CD4-positive, alpha-beta T cell (primary cell): ENCODE measurements around the gene RASA3. TPM values are rescaled to one million over a fixed set of nuclear protein-coding genes. Genes with fewer than 3 reads are reported as not detected.

Source experiments
- ATAC-seq: fragments of 200-7000 bp; cut with Tn5 transposase; one replicate; pipeline ENCODE4 v1.10.0; 2022; ENCODE audit warnings: mild to moderate bottlenecking; ENCODE audit not compliant: poor library complexity
- CTCF ChIA-PET: fragments of 350-600 bp; sonication (Branson Sonifier 250); formaldehyde crosslinking; loops from one replicate; lab custom pipeline; 2021; ENCODE audit warnings: antibody characterized with exemption, inconsistent platforms; lab: Charles Lee
- POLR2A ChIA-PET: fragments of 350-600 bp; sonication (Branson Sonifier 250); formaldehyde crosslinking; loops from one replicate; lab custom pipeline; 2021; ENCODE audit warnings: antibody characterized with exemption, inconsistent platforms; lab: Charles Lee
- DNase-seq, 14 experiments: peaks; one replicate each; pipeline ENCODE4 v3.0.0-alpha.2; 2013 to 2020; ENCODE audit warnings: mixed read lengths in 2 of 14
- H3K27ac ChIP-seq, 2 donors: one replicate each; pipeline versions ENCODE4 v1.5.1 to v1.7.0; 2013; ENCODE audit warnings: low read length in 2 of 2, low read depth in 1 of 2, mild to moderate bottlenecking in 1 of 2
- H3K27me3 ChIP-seq, 2 experiments: 1 replicate in 1 of 2; 2 replicates in 1 of 2; pipeline versions ENCODE4 v1.6.1 to v1.7.0; 2013; ENCODE audit warnings: low read length in 2 of 2, control low read depth in 1 of 2, mild to moderate bottlenecking in 1 of 2, moderate library complexity in 1 of 2; ENCODE audit not compliant: insufficient read depth in 2 of 2, control insufficient read depth in 1 of 2
- H3K36me3 ChIP-seq: one replicate; pipeline ENCODE4 v1.6.1; 2013; ENCODE audit warnings: low read length, control low read depth; ENCODE audit not compliant: insufficient read depth
- H3K4me1 ChIP-seq: one replicate; pipeline ENCODE4 v1.6.1; 2013; ENCODE audit warnings: low read length, control low read depth; ENCODE audit not compliant: insufficient read depth
- H3K4me3 ChIP-seq: one replicate; pipeline ENCODE4 v1.5.1; 2013; ENCODE audit warnings: mild to moderate bottlenecking, low read length, moderate library complexity
- H3K9me3 ChIP-seq, 2 experiments: 1 replicate in 1 of 2; 2 replicates in 1 of 2; pipeline versions ENCODE4 v1.6.1 to v1.7.0; 2013; ENCODE audit warnings: low read length in 2 of 2, mild to moderate bottlenecking in 2 of 2, control low read depth in 1 of 2, moderate library complexity in 1 of 2; ENCODE audit not compliant: control insufficient read depth in 1 of 2, insufficient read depth in 1 of 2
- H3K27ac Mint-ChIP-seq: one replicate; pipeline ENCODE4 v1.8.0; 2020; ENCODE audit warnings: mixed read lengths
- H3K27me3 Mint-ChIP-seq: one replicate; pipeline ENCODE4 v1.8.0; 2021; ENCODE audit warnings: mixed read lengths
- H3K36me3 Mint-ChIP-seq: one replicate; pipeline ENCODE4 v1.8.0; 2021; ENCODE audit warnings: low read depth, mixed read lengths
- H3K4me1 Mint-ChIP-seq: one replicate; pipeline ENCODE4 v1.8.0; 2021; ENCODE audit warnings: low read depth, mixed read lengths
- H3K4me3 Mint-ChIP-seq: one replicate; pipeline ENCODE4 v1.8.0; 2020; ENCODE audit warnings: mild to moderate bottlenecking, mixed read lengths
- H3K9me3 Mint-ChIP-seq: one replicate; pipeline ENCODE4 v1.8.0; 2020; ENCODE audit warnings: mixed read lengths
- intact Hi-C, 2 experiments: fragments of 100-400 bp; cut with DNase I in 1 of 2; cut with micrococcal nuclease in 1 of 2; formaldehyde crosslinking; loops; one replicate each; pipeline versions ENCODE4 v1.15.1 to v1.9.0; 2023 to 2025; cut with DNase I, micrococcal nuclease
- total RNA-seq, 174 experiments: library from RNA in 2 of 174; stranded (reverse) in 2 of 174; gene quantifications; one replicate each; pipeline ENCODE4 v1.2.3 and lab custom pipeline; 2021 to 2026
- TF ChIP-seq, protein P1 (sequence below): fragments of 200-600 bp; IDR thresholded peaks from one replicate; pipeline ENCODE4 v1.8.0; 2022; ENCODE audit warnings: antibody characterized with exemption, mild to moderate bottlenecking

The RASA3 gene
- total RNA-seq, 2 experiments from 2014 or later: 181 to 184 TPM

DNA sequence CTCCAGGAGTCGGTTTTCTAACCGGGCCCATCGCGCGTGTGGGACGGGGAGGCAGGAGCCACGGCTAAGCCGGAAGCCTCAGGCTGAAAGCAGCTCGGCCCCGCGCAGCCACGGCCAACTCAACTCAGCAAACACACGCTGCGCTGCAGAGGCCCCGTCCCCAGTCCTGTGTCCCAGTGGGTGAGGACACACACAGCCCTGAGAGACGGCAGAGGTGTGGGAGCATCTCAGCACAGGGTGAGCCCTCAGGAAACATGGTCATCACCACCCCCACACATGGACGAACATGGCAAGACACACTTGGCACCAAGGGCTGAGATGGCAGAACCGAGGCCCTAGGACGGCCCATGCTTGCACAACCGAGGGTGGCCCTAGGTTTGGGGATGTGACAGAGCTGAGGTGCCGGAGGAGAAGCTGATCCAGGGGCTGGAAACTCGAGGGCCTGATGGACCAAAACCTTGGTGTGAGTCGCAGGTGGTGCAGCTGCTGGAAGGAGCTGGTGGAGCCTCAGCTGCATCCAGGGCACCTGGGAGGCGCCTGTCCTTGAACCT is 129.6 kb downstream of the RASA3 start:
- H3K4me1 Mint-ChIP-seq: no peaks in the 10 kb centered on the region
- H3K27me3 ChIP-seq: no peaks in the 10 kb centered on the region
- no peak overlapping the region for H3K4me3 Mint-ChIP-seq
- H3K9me3 ChIP-seq: no peaks in the 10 kb centered on the region
- POLR2A ChIA-PET: interaction anchor here (1.2 kb wide), 1 partner anchor 219 kb away, joined by 3 read pairs; no protein-coding TSS in a partner anchor
- ATAC-seq (peak; percentile 15), DNase-seq (no peak)
- H3K36me3 Mint-ChIP-seq: peaks cover 65% of the 10 kb centered on the region
- CTCF ChIA-PET: no interaction called here
- H3K27ac Mint-ChIP-seq: no peak overlapping the region
- no peaks in the 10 kb centered on the region for H3K4me1 ChIP-seq
- H3K36me3 ChIP-seq: peaks cover 71% of the 10 kb centered on the region
- intact Hi-C loops: no loop called here
- no peak overlapping the region for H3K27ac ChIP-seq
- H3K9me3 Mint-ChIP-seq: no peaks in the 10 kb centered on the region
- TF ChIP-seq, protein P1, sequence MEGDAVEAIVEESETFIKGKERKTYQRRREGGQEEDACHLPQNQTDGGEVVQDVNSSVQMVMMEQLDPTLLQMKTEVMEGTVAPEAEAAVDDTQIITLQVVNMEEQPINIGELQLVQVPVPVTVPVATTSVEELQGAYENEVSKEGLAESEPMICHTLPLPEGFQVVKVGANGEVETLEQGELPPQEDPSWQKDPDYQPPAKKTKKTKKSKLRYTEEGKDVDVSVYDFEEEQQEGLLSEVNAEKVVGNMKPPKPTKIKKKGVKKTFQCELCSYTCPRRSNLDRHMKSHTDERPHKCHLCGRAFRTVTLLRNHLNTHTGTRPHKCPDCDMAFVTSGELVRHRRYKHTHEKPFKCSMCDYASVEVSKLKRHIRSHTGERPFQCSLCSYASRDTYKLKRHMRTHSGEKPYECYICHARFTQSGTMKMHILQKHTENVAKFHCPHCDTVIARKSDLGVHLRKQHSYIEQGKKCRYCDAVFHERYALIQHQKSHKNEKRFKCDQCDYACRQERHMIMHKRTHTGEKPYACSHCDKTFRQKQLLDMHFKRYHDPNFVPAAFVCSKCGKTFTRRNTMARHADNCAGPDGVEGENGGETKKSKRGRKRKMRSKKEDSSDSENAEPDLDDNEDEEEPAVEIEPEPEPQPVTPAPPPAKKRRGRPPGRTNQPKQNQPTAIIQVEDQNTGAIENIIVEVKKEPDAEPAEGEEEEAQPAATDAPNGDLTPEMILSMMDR: no peak
- H3K27me3 Mint-ChIP-seq: no peaks in the 10 kb centered on the region
- H3K4me3 ChIP-seq: no peak overlapping the region

DNA sequence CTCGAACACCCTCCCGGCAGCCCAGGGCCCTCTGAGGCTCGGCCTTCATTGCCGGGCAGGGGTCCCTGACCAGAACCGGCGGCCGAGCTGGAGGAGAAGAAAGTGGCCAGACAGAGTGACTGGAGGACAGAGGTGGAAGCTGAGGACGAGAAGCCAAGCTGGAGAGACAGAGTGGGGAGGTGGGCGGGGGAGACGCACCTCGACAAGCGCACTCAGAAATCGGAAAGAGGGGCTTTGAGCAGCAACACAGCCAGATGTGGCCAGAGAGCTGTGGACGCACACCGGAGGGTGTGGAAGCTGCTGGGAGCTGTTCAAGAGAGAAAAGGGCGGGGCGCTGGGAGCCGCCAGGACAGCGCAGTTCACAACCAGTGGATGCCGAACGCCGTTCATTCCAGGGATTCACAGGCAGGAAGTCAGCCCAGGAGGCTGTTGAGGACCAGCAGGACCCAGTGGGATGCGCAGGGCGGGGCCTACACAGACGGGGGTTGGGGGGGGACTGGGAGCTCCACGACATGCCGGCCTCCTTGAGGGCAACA is 130.3 kb downstream of the RASA3 start:
- Histone ChIP-seq H3K4me3 (no peak overlapping the region), H3K36me3 (peaks cover 73% of the 10 kb centered on the region), H3K9me3 (no peaks in the 10 kb centered on the region), H3K4me1 (no peaks in the 10 kb centered on the region), H3K27ac (no peak overlapping the region), H3K27me3 (no peaks in the 10 kb centered on the region)
- ChIA-PET POLR2A (interaction anchor here (1.2 kb wide), 1 partner anchor 220 kb away, joined by 3 read pairs; no protein-coding TSS in a partner anchor), CTCF (no interaction called here)
- intact Hi-C loops: no loop called here
- peaks cover 68% of the 10 kb centered on the region for H3K36me3 Mint-ChIP-seq
- H3K27ac Mint-ChIP-seq: peak overlapping the region; percentile 44
- H3K9me3 Mint-ChIP-seq: no peaks in the 10 kb centered on the region
- H3K27me3 Mint-ChIP-seq: no peaks in the 10 kb centered on the region
- no peak overlapping the region for H3K4me3 Mint-ChIP-seq
- ATAC-seq: no peak
- DNase-seq: no peak
- no peaks in the 10 kb centered on the region for H3K4me1 Mint-ChIP-seq
- TF ChIP-seq, protein P1: no peak

DNA sequence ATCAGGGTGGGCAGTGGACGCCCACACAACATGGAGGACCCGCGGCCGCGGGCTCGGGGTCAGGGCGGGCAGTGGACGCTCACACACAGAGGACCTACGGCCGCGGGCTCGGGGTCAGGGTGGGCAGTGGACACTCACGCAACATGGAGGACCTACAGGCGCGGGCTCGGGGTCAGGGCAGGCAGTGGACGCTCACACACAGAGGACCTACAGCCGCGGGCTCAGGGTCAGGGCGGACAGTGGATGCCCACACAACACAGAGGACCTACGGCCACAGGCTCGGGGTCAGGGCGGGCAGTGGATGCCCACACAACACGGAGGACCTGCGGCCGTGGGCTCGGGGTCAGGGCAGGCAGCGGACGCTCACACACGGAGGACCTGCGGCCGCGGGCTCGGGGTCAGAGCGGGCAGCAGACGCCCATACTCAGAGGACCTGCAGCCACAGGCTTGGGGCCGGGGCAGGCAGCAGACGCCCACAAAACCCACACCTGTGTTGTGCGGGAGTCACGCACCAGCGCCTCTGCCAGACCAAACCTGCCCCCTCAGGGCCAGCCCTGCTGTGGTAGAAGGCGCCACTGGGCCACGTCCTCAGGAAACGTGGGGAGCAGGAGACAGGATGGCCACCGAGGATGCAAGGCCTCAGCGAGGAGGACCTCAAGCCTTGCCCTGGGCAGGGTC is 131.0 kb downstream of the RASA3 start:
- Histone ChIP-seq H3K9me3 (no peaks in the 10 kb centered on the region), H3K27me3 (no peaks in the 10 kb centered on the region), H3K4me1 (no peaks in the 10 kb centered on the region), H3K27ac (no peak overlapping the region), H3K4me3 (no peak overlapping the region), H3K36me3 (peaks cover 79% of the 10 kb centered on the region)
- Mint-ChIP-seq H3K27me3 (no peaks in the 10 kb centered on the region), H3K9me3 (no peaks in the 10 kb centered on the region), H3K27ac (peak overlapping the region; percentile 44), H3K36me3 (peaks cover 70% of the 10 kb centered on the region), H3K4me3 (no peak overlapping the region), H3K4me1 (no peaks in the 10 kb centered on the region)
- ATAC-seq (peak; percentile 15), DNase-seq (no peak)
- ChIA-PET POLR2A (no interaction called here), CTCF (no interaction called here)
- intact Hi-C loops: no loop called here
- TF ChIP-seq, protein P1: no peak
